Measurements from ENCODE around the gene XAB2.
"Not testable (repeated sequence)": the region's sequence is repeated elsewhere in the genome, so short reads cannot be mapped to it uniquely, and the experiment has no call there.

The XAB2 gene

DNA sequence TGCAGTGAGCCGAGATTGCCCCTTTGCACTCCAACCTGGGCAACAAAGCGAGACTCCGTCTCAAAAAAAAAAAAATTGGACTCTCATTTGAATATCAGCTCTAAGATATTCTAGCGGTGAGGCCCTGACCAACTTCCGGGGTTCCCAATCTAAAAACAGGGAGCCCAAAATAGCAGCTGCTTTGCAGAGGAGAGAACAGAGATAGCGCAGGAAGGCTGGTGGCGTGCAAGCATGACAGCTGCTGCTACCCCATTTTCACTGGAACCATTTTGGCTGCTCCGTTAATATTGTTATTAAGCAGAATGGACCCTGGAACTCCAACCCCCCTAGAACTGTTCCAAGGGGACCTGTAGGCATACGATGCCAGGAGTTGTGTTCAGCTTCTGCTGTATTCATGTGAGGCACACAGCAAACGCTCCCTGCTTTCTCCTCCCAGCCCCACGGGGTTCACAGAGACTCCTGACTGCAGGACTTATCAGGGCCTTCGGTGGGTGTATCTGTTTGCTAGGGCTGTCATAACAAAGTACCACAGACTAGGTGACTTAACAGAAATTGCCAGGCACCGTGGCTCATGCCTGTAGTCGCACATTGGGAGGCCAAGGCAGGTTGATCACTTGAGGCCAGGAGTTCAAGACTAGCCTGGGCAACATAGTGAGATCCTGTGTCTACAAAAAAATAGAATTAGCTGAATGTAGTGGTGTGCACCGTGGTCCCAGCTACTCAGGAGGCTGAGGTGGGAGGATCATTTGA lies 19.1 kb upstream of the XAB2 start:
- no peak for DNase-seq

DNA sequence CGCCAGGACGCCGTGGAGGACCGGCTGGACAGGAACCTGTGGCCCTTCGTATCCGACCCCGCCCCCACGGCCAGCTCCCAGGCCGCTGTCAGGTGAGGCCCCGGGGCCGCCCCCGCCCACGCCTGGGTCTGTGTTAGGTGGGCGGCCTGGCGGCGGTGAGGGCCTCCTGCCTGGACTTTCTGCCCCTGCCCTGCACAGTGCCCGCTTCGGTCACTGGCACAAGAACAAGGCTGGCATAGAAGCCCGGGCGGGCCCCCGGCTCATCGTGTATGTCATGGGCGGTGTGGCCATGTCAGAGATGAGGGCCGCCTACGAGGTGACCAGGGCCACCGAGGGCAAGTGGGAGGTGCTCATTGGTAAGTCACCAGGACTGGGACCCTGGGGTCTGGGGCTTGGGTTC lies 17.8 kb upstream of the XAB2 start:
- no peak for DNase-seq

- DNase-seq, result no peak
Measured at GRCh38 chr19:7646426-7646700, 17.0 kb upstream of the XAB2 start.

DNA sequence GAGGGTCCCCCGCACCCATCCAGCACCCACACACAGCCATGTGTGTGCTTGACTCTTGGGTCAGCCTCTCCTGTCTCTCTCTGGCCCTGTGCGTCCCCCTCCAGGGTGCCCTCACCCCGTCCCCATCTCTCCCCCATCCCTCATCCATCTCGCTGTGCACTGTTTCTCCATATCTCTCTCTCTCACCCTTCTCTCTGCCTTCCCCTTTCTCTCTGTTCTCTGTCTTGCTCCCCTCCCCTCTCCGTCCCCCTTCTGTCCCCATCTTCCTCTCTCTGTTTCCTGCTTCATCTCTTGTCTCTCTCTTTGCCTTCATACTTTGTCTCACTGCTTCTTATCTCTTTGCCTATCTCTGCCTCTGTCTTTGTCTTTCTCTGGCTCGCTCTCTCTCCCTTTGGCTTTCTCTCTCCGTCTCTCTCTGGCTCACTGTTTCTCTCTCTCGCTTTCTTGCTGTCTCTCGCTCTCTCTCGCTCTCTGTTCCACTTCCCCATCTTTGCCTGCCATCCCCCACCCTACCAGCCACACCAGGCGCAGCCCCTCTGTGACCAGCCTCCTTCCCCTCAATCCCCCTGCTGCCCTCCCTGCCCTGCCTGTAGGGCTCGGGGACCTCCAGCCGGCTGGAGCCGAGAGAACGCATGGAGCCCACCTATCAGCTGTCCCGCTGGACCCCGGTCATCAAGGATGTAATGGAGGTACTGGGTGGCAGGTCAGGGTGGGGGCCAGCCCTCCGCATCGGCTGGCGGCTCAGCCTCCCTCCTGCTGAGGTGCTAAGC lies 16.5 kb upstream of the XAB2 start:
- DNase-seq, result no peak

DNA sequence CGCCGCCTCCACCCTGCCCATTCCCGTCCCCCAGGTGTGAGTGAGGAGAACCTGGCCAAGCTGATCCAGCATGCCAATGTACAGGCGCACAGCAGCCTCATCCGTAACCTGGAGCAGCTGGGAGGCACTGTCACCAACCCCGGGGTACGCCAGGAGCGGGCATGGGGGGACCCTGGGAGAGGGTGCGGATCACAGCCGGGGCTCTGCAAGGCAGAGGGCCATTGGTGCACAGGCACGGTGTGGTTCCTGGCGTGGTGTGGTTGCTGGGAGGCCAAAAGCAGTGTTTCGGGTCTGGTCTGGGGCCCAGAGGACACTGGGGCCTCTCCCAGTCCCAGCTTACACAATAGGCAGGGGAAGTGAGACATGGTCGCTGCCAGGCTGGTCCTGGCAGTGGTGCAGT lies 15.8 kb upstream of the XAB2 start:
- DNase-seq, result no peak

- DNase-seq, result no peak
Measured at GRCh38 chr19:7644550-7644877, 15.2 kb upstream of the XAB2 start.

DNA sequence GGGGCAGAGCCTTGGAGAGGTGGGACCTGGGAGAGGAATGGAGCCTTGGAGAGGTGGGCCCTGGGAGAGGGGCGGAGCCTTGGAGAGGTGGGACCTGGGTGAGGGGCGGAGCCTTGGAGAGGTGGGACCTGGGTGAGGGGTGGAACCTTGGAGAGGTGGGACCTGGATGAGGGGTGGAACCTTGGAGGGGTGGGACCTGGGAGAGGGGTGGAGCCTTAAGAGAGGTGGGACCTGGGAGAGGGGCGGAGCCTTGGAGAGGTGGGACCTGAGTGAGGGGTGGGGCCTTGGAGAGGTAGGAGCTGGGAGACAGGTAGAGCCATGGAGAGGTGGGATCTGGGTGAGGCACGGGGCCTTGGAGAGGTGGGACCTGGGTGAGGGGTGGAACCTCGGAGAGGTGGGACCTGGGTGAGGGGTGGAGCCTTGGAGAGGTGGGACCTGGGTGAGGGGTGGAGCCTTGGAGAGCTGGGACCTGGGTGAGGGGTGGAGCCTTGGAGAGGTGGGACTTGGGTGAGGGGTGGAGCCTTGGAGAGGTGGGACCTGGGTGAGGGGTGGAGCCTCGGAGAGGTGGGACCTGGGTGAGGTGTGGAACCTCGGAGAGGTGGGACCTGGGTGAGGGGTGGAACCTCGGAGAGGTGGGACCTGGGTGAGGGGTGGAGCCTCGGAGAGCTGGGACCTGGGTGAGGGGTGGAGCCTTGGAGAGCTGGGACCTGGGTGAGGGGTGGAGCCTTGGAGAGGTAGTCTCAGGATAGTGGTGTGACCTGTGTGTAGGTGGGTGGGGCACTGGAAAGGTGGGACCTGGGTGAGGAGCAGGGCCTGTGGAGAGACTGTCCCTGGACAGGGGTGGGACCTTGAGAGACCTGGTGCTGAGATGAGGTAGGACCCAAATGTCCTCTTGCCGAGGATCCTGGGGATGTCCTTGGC lies 14.5 kb upstream of the XAB2 start:
- DNase-seq, result not testable (repeated sequence)

DNA sequence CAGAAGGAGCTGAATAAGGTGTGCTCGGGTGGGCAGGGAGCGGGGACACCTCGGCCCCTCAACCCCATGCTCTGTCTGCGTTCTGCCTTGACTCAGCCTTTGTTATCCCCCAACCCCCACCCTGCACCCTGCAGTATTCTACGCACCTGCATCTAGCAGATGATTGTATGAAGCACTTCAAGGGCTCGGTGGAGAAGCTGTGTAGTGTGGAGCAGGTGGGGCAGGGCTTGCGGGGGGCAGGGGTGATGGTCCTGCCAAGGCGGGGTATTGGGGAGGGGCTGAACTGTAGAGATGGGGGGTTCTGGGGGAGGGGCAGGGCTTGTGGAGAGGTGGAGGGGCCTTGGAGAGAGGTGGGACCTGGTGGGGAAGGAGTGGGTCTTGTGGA lies 13.7 kb upstream of the XAB2 start:
- no peak for DNase-seq

DNA sequence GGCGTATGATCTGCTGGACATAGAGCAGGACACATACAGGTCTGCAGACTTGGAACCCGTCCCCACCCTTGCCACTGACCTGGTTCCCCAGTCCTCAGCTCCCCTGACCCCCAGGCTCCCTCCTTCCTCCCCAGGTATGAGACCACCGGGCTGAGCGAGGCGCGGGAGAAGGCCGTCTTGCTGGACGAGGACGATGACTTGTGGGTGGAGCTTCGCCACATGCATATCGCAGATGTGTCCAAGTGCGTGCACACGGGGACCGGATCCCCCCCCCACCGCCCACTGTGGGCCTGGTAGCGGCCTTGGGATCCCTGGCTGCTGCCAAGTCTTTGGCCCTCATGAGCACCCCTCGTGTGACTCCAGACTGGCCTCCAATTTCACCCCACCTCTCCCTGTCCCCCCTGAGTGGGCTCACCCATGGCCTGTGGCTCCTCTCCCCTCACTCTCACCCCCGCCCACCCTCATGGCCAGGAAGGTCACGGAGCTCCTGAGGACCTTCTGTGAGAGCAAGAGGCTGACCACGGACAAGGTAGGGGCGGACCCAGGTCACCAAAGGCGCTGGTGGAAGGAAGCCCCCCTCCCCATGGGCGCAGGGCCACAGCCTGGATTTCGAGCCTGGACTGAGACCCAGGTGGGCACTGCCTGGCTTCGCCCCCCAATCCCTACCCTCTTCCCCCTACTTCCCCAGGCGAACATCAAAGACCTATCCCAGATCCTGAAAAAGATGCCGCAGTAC lies 13.1 kb upstream of the XAB2 start:
- no peak for DNase-seq

- no peak for DNase-seq
Measured at GRCh38 chr19:7641290-7642276, 12.2 kb upstream of the XAB2 start.

DNA sequence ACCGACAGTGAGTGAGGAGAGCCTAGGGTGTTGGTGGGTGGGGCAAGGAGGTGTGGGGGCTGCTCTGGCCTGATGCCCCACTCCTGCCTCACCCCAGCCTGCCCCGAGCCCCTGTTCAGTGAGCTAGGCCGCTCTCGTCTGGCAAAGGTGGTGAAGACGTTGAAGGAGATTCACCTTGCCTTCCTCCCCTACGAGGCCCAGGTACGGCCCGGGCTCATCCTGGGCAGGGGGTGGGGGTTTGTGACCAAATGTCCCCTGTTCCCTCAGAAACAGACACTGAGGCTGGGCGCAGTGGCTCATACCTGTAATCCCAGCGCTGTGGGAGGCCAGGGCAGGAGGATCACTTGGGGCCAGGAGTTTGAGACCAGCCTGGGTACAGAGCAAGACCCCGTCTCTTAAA lies 11.5 kb upstream of the XAB2 start:
- DNase-seq, result no peak

DNA sequence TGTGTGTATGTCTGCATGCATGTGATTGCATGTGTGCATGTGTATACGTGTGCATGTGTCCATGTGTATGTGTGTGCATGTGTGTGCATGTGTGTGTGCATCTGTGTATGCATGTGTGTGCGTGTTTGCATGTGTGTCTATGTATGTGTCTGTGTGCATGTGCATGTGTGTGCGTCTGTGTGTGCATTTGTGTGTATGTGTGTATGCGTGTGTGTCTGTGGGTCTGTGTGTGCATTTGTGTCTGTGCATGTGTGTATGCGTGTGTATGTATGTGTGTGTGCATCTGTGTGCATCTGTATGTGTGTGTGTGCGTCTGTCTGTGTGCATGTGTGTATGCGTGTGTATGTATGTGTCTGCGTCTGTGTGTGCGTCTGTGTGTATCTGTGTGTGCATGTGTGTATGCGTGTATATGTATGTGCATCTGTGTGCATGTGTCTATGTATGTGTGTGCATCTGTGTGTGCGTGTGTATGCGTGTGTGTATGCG lies 10.6 kb upstream of the XAB2 start:
- no peak for DNase-seq

- no peak for DNase-seq
Measured at GRCh38 chr19:7638802-7639465, 9.6 kb upstream of the XAB2 start.

GRCh38 chr19:7637374-7638256 lies 8.3 kb upstream of the XAB2 start:
- no peak for DNase-seq

DNA sequence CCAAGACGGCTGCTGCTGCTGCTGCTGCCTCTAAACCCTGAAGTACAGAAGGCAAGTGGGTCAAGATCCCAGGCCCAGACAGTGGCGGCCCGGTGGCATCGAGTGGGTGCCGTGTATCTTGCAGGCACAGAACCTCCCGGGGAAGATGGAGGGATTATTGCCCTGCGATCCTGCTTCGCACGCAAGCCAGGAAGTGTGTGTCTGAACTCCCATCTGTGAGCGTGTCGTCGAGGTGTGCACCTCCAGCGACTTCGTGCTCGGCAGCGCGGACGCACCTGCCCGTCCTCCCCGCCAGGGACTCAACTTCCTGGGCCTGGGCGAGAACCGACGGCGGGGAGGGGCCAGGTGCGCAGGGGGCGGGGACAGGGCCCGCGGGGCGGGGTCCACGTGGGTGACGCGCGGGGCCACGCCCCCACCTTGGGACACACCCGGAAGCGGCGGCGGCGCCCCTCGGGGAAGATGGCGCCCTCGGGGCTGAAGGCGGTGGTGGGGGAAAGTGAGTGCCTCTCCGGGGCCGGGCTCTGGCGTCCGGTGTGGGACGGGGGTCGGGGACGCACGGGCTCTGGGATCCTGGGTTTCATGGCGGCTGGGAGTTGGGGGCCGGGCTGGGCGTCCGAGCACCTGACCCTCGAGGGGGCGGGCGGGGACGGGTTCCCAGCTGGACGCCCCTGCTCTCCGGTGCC lies 7.5 kb upstream of the XAB2 start, which contains the start of gene STXBP2:
TSS of gene STXBP2 (plus strand) at position 420 of the 683 bp plus-strand sequence. CDS start at position 460, 40 bp downstream.
- peak; percentile 61 for DNase-seq

- DNase-seq, result no peak
Measured at GRCh38 chr19:7636317-7636690, 7.0 kb upstream of the XAB2 start.

GRCh38 chr19:7635670-7636069 lies 6.3 kb upstream of the XAB2 start:
- no peak for DNase-seq

DNA sequence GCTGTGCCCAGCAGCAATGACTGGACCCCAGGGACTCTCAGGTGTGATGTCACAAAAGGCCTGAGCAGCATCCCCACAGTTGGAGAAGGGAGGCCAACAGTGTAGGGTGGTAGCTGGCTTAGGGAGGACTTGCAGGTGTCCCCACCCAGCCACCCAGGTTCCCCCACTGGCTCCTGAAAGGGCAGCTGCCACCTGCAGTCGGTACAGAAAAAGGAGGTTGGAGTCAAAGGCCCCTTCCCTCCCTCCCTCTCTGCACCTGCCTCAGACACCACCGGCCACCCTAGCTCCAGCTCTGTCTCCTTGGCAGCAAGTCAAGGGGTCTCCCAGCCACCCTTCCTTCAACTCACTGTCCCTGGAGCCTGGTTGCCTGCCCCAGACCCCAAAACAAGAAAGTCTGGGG lies 4.4 kb upstream of the XAB2 start, which contains the start of gene PCP2:
TSS of gene PCP2 (minus strand) at position 22 of the 400 bp plus-strand sequence. CDS start 262 bp downstream, outside the sequence.
- no peak for DNase-seq
